Neuron (in vitro differentiated cells): Measurements from ENCODE around the gene TADA2A.
"Not testable (repeated sequence)": the region's sequence is repeated elsewhere in the genome, so short reads cannot be mapped to it uniquely, and the experiment has no call there.

ENCODE experiments used
- H2AFZ ChIP-seq: one replicate; pipeline ENCODE4 v1.6.1; 2013; ENCODE audit warnings: low read depth, mild to moderate bottlenecking, inconsistent platforms, low read length, moderate library complexity
- H3K27me3 ChIP-seq: one replicate; pipeline ENCODE4 v1.6.1; 2013; ENCODE audit warnings: low read length; ENCODE audit not compliant: insufficient read depth
- H3K36me3 ChIP-seq: one replicate; pipeline ENCODE4 v1.6.1; 2013; ENCODE audit warnings: low read length; ENCODE audit not compliant: insufficient read depth
- H3K4me1 ChIP-seq: one replicate; pipeline ENCODE4 v1.6.1; 2013; ENCODE audit warnings: low read length; ENCODE audit not compliant: insufficient read depth
- H3K4me3 ChIP-seq: 2 replicates; pipeline ENCODE4 v1.5.1; 2013; ENCODE audit warnings: mild to moderate bottlenecking, low read length, moderate library complexity
- H3K9me3 ChIP-seq: one replicate; pipeline ENCODE4 v1.6.1; 2013; ENCODE audit warnings: low read length

TADA2A gene

DNA sequence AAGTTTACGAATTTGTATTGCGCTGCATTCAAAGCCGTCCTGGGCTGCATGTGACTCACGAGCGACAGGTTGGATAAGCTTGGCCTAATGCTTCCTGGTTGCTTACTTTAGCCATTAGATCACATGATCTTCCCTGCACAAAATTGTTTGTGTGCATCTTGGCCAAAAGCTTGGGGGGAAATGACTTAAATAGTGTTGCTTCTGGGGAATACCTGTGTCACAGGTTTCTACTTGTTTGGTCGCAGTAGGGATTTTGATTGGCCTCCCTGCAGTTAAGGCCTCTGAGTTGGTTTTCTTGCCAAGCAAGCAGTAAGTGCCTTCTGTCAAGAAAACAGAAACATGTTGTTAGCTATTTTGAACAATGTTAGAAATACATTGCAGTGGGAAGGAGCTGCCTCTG lies 43.4 kb downstream of the TADA2A start:
- Histone ChIP-seq H2AFZ (no peak overlapping the region), H3K9me3 (no peaks in the 10 kb centered on the region), H3K4me3 (no peak overlapping the region), H3K4me1 (peaks cover 10% of the 10 kb centered on the region), H3K27me3 (no peaks in the 10 kb centered on the region), H3K36me3 (peaks cover 30% of the 10 kb centered on the region)

DNA sequence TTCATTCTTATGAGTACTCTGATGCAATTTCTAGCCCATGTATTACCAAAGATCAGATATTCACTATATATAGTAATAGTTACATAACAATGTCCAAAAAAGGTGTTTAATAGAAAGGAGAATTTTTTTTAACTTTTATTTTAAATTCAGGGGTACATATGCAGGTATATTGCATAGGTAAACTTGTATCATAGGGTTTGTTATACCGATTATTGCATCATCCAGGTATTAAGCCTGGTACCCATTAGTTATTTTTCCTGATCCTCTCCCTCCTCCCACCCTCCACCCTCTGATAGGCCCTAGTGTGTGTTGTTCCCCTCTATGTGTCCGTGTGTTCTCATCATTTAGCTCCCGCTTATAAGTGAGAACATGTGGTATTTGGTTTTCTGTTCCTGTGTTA lies 51.1 kb downstream of the TADA2A start:
- not testable (repeated sequence) for H3K4me3 ChIP-seq

DNA sequence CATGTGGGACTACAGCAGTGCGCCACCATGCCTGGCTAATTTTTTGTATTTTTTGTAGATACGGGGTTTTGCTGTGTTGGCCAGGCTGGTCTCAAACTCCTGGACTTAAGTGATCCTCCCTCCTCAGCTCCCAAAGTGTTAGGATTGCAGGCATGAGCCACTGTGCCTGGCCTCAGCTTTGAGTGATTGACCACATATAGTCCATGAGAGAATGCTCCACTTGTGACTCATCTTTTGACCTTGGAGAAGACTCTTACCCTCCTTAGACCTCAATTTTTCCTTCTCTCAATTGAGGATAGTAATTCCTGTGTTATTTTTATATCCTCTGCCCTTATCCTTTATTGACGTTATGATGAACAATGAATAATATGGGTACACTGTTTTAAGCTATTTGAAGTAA lies 52.1 kb downstream of the TADA2A start:
- Histone ChIP-seq H3K9me3 (no peaks in the 10 kb centered on the region), H3K36me3 (peaks cover 11% of the 10 kb centered on the region), H3K4me1 (no peaks in the 10 kb centered on the region), H3K27me3 (no peaks in the 10 kb centered on the region), H3K4me3 (no peak overlapping the region), H2AFZ (no peak overlapping the region)

More for the DNA sequence above, 51.1 kb downstream of the TADA2A start:
- not testable (repeated sequence) for H3K4me1 ChIP-seq, H2AFZ ChIP-seq, H3K27me3 ChIP-seq, H3K9me3 ChIP-seq
- H3K36me3 ChIP-seq: peaks cover 17% of the 10 kb centered on the region

DNA sequence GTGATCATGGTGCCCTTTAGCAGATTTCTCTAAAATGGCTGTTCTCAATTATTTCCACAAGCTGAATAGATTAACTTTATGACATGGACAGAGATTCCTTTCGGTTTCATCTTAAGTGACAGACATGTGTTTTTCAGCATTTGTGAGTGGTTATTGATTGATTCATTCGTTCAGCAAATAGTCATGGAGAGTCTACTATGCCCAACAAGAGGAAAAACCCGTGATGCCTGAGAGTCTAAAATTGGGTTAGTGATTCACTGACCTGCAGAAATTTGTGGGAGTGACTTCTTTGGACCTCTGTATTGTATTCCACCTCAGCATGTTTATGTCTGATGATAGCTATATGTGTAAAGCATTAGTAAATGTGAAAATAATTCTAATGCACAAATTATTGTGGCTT lies 55.0 kb downstream of the TADA2A start:
- H3K9me3 ChIP-seq: no peaks in the 10 kb centered on the region
- H3K4me3 ChIP-seq: no peak overlapping the region
- H3K4me1 ChIP-seq: no peaks in the 10 kb centered on the region
- peaks cover 28% of the 10 kb centered on the region for H3K36me3 ChIP-seq
- H3K27me3 ChIP-seq: no peaks in the 10 kb centered on the region
- H2AFZ ChIP-seq: no peak overlapping the region

DNA sequence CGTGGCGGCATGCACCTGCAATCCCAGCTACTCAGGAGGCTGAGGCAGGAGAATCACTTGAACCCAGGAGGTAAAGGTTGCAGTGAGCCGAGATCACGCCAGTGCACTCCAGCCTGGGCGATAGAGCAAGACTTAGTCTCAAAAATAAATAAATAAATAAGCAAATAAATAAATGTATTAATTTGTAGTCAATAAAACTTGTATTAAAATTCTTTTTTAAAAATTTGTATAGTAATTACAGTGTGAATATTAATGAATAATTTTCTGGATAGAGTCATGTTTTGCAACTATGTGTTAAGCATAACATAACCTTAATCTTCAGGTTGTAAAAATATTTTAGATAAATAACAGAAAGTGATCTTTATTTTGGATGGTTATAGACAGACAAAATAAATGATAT lies 55.8 kb downstream of the TADA2A start:
- H3K9me3 ChIP-seq: no peaks in the 10 kb centered on the region
- no peaks in the 10 kb centered on the region for H3K27me3 ChIP-seq
- no peak overlapping the region for H2AFZ ChIP-seq
- peaks cover 31% of the 10 kb centered on the region for H3K36me3 ChIP-seq
- H3K4me3 ChIP-seq: no peak overlapping the region
- H3K4me1 ChIP-seq: no peaks in the 10 kb centered on the region

GRCh38 chr17:37463039-37463438 lies 56.4 kb downstream of the TADA2A start:
- no peaks in the 10 kb centered on the region for H3K27me3 ChIP-seq
- H3K4me3 ChIP-seq: no peak overlapping the region
- peaks cover 36% of the 10 kb centered on the region for H3K36me3 ChIP-seq

GRCh38 chr17:37465069-37465616 lies 58.5 kb downstream of the TADA2A start:
- Histone ChIP-seq H3K36me3 (peaks cover 41% of the 10 kb centered on the region), H3K4me1 (no peaks in the 10 kb centered on the region), H3K27me3 (no peaks in the 10 kb centered on the region), H2AFZ (no peak overlapping the region), H3K9me3 (no peaks in the 10 kb centered on the region), H3K4me3 (no peak overlapping the region)

More at GRCh38 chr17:37463039-37463438, 56.4 kb downstream of the TADA2A start:
- Histone ChIP-seq H3K9me3 (no peaks in the 10 kb centered on the region), H3K4me1 (no peaks in the 10 kb centered on the region), H2AFZ (no peak overlapping the region)

DNA sequence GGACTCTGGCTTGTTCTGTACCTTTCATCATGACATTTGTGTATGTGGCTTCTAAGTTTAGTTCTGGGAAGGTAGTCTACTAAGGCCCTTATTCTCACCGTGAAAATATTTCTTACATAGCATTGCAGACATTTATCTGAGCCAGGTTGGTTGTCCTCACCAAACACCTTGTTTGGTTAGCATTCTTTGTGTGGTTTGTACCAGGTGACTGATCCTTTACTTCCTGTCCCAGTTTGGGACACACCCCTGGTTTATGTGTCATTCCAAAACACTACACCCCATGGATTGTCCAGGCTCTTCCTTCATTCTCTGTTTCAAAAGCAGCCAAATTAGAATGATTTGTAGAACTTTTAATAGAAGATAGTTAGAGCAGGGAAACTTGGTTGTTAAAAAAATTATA lies 59.8 kb downstream of the TADA2A start:
- no peaks in the 10 kb centered on the region for H3K27me3 ChIP-seq
- peaks cover 53% of the 10 kb centered on the region for H3K36me3 ChIP-seq
- no peaks in the 10 kb centered on the region for H3K9me3 ChIP-seq
- no peak overlapping the region for H3K4me3 ChIP-seq
- no peak overlapping the region for H2AFZ ChIP-seq
- no peaks in the 10 kb centered on the region for H3K4me1 ChIP-seq

- H2AFZ ChIP-seq: no peak overlapping the region
- no peaks in the 10 kb centered on the region for H3K27me3 ChIP-seq
- peaks cover 75% of the 10 kb centered on the region for H3K36me3 ChIP-seq
- H3K4me1 ChIP-seq: no peaks in the 10 kb centered on the region
- H3K4me3 ChIP-seq: no peak overlapping the region
- H3K9me3 ChIP-seq: no peaks in the 10 kb centered on the region
Observed at GRCh38 chr17:37470181-37470580, 63.5 kb downstream of the TADA2A start.

- Histone ChIP-seq H2AFZ (no peak overlapping the region), H3K27me3 (no peaks in the 10 kb centered on the region), H3K4me3 (no peak overlapping the region), H3K4me1 (peaks cover 4% of the 10 kb centered on the region), H3K36me3 (peaks cover 71% of the 10 kb centered on the region), H3K9me3 (no peaks in the 10 kb centered on the region)
Observed at GRCh38 chr17:37475731-37476420, 69.2 kb downstream of the TADA2A start.

- H2AFZ ChIP-seq: no peak overlapping the region
- H3K9me3 ChIP-seq: no peaks in the 10 kb centered on the region
- H3K4me3 ChIP-seq: no peak overlapping the region
- H3K36me3 ChIP-seq: peaks cover 65% of the 10 kb centered on the region
- no peaks in the 10 kb centered on the region for H3K27me3 ChIP-seq
- peaks cover 4% of the 10 kb centered on the region for H3K4me1 ChIP-seq
Observed at GRCh38 chr17:37476431-37477120, 69.9 kb downstream of the TADA2A start.

DNA sequence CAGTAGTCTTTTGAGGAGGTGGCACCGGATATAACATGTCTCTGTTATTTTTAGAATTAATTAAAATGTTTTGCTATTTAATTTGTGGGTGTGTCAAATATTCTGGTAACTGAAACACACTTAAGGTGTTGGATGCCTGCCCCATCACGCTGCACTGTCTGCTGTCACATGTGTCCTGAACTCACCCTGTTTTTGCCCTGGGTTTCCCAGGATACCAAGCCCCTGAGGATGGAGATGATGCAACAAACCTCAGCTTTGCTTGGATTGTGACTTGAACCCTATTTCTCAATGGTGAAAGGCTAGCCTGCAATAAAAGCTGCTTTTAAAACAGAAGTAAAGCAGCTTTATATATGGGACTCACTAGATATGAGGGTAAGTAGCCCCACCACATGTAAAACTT lies 71.5 kb downstream of the TADA2A start:
- peaks cover 9% of the 10 kb centered on the region for H3K4me1 ChIP-seq
- no peak overlapping the region for H2AFZ ChIP-seq
- H3K4me3 ChIP-seq: no peak overlapping the region
- peaks cover 59% of the 10 kb centered on the region for H3K36me3 ChIP-seq
- no peaks in the 10 kb centered on the region for H3K27me3 ChIP-seq
- H3K9me3 ChIP-seq: no peaks in the 10 kb centered on the region

DNA sequence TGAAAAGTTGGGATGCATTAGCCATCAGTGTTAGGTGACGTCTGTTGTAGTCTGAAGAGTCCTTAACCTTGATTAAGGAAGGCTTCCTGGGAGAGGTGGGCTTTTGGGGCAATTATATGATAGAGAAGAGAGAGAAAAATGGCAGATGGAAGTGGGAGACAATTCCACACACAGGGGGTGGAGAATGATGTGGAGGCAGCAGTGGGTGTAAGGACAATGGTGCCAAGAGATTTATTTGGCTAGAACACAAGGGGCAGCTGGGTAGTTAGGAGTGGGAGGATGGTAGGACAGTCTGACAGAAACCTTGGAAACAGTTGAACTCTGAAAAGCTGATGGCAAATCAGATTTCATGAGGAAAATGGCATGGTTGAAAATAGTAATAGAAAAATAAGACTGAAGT lies 72.3 kb downstream of the TADA2A start:
- H3K27me3 ChIP-seq: no peaks in the 10 kb centered on the region
- H2AFZ ChIP-seq: no peak overlapping the region
- peaks cover 14% of the 10 kb centered on the region for H3K4me1 ChIP-seq
- H3K9me3 ChIP-seq: no peaks in the 10 kb centered on the region
- peaks cover 52% of the 10 kb centered on the region for H3K36me3 ChIP-seq
- H3K4me3 ChIP-seq: no peak overlapping the region
